ENCODE results near the gene SAMD7. TPM values are rescaled to one million over a fixed set of nuclear protein-coding genes. Genes with fewer than 3 reads are reported as not detected.

SAMD7 gene
- total RNA-seq, 2 donors from 2014 or later, result not detected

- Histone ChIP-seq H3K27ac (no peak overlapping the region), H3K9me3 (no peaks in the 10 kb centered on the region), H3K36me3 (no peaks in the 10 kb centered on the region), H3K4me3 (no peak overlapping the region), H3K27me3 (replicated peaks; ENCODE audit: insufficient read depth) (no peaks in the 10 kb centered on the region), H3K4me1 (ENCODE audit: control insufficient read depth in 1 of 2, low read depth in 2 of 2) (no peaks in the 10 kb centered on the region)
- no peak for ATAC-seq (ENCODE audit: insufficient number of reproducible peaks, low FRiP score, low read depth)
- DNase-seq (ENCODE audit: low spot score), result no peak
- TF ChIP-seq CTCF (IDR thresholded peaks at IDR 0.05), result no peak
Observed at GRCh38 chr3:169907944-169908343, 3.4 kb upstream of the SAMD7 start.

GRCh38 chr3:169913323-169913722, 2.0 kb downstream of the SAMD7 start:
- no peaks in the 10 kb centered on the region for H3K4me1 ChIP-seq (ENCODE audit: control insufficient read depth in 1 of 2, low read depth in 2 of 2)
- no peak for TF ChIP-seq CTCF (IDR thresholded peaks at IDR 0.05)
- no peak for DNase-seq (ENCODE audit: low spot score)
- no peak overlapping the region for H3K27ac ChIP-seq
- H3K36me3 ChIP-seq, result no peaks in the 10 kb centered on the region
- ATAC-seq (ENCODE audit: insufficient number of reproducible peaks, low FRiP score, low read depth), result no peak
- H3K4me3 ChIP-seq, result no peak overlapping the region
- no peaks in the 10 kb centered on the region for H3K27me3 ChIP-seq (replicated peaks; ENCODE audit: insufficient read depth)
- H3K9me3 ChIP-seq, result no peaks in the 10 kb centered on the region

GRCh38 chr3:169914321-169914720, 2.9 kb downstream of the SAMD7 start:
- Histone ChIP-seq H3K27ac (no peak overlapping the region), H3K36me3 (no peaks in the 10 kb centered on the region), H3K4me1 (ENCODE audit: control insufficient read depth in 1 of 2, low read depth in 2 of 2) (no peaks in the 10 kb centered on the region), H3K4me3 (no peak overlapping the region), H3K27me3 (replicated peaks; ENCODE audit: insufficient read depth) (no peaks in the 10 kb centered on the region), H3K9me3 (no peaks in the 10 kb centered on the region)
- TF ChIP-seq CTCF (IDR thresholded peaks at IDR 0.05), result no peak
- DNase-seq (ENCODE audit: low spot score) (no peak), ATAC-seq (ENCODE audit: insufficient number of reproducible peaks, low FRiP score, low read depth) (no peak)

GRCh38 chr3:169923189-169923588, 11.8 kb downstream of the SAMD7 start:
- ATAC-seq (ENCODE audit: insufficient number of reproducible peaks, low FRiP score, low read depth) (no peak), DNase-seq (ENCODE audit: low spot score) (no peak)
- H3K4me1 ChIP-seq (ENCODE audit: control insufficient read depth in 1 of 2, low read depth in 2 of 2), result no peaks in the 10 kb centered on the region
- no peak for TF ChIP-seq CTCF (IDR thresholded peaks at IDR 0.05)
- no peaks in the 10 kb centered on the region for H3K9me3 ChIP-seq
- H3K27me3 ChIP-seq (replicated peaks; ENCODE audit: insufficient read depth), result no peaks in the 10 kb centered on the region
- H3K27ac ChIP-seq, result no peak overlapping the region
- H3K36me3 ChIP-seq, result no peaks in the 10 kb centered on the region
- H3K4me3 ChIP-seq, result no peak overlapping the region

GRCh38 chr3:169923831-169924230, 12.5 kb downstream of the SAMD7 start:
- Histone ChIP-seq H3K27me3 (replicated peaks; ENCODE audit: insufficient read depth) (no peaks in the 10 kb centered on the region), H3K4me3 (no peak overlapping the region), H3K4me1 (ENCODE audit: control insufficient read depth in 1 of 2, low read depth in 2 of 2) (no peaks in the 10 kb centered on the region), H3K9me3 (no peaks in the 10 kb centered on the region), H3K27ac (no peak overlapping the region), H3K36me3 (no peaks in the 10 kb centered on the region)
- ATAC-seq (ENCODE audit: insufficient number of reproducible peaks, low FRiP score, low read depth) (no peak), DNase-seq (ENCODE audit: low spot score) (no peak)
- TF ChIP-seq CTCF (IDR thresholded peaks at IDR 0.05), result no peak
